PC-9 (cell line): ENCODE data around the gene BORCS5. TPM values are rescaled to one million over a fixed set of nuclear protein-coding genes. Genes with fewer than 3 reads are reported as not detected.

Source experiments
- BruUV-seq: library from RNA; stranded (reverse); fragments of 400-500 nt; replicated peaks from 2 replicates; lab custom pipeline; 2021; lab: Mats Ljungman, UMichigan
- CTCF ChIA-PET: fragments of 300-600 bp; sonication (Branson Sonifier 250); formaldehyde crosslinking; loops from one replicate; lab custom pipeline; 2022; ENCODE audit warnings: antibody characterized with exemption; lab: Charles Lee
- POLR2A ChIA-PET: fragments of 300-600 bp; sonication (Branson Sonifier 250); formaldehyde crosslinking; loops from one replicate; lab custom pipeline; 2022; ENCODE audit warnings: antibody characterized with exemption; ENCODE audit not compliant: unreplicated experiment; lab: Charles Lee
- DNase-seq, 2 experiments: peaks; one replicate each; pipeline versions ENCODE4 v3.0.0 to v3.0.0-alpha.2; 2015 to 2022; ENCODE audit warnings: mixed read lengths in 1 of 2
- H2AFZ ChIP-seq: fragments of 200-600 bp; sonication (generic); 2 replicates; pipeline ENCODE4 v1.8.1; 2017; ENCODE audit warnings: antibody characterized with exemption
- H3F3A ChIP-seq: fragments of 200-600 bp; sonication (generic); 2 replicates; pipeline ENCODE4 v1.8.1; 2017; ENCODE audit warnings: antibody characterized with exemption, mild to moderate bottlenecking, low read depth; ENCODE audit not compliant: insufficient read depth
- H3K27ac ChIP-seq: fragments of 200-600 bp; sonication (generic); 2 replicates; pipeline ENCODE4 v1.6.1; 2016; ENCODE audit warnings: mixed run types
- H3K27me3 ChIP-seq: fragments of 200-600 bp; sonication (generic); 2 replicates; pipeline ENCODE4 v1.6.1; 2016; ENCODE audit warnings: low read depth, mixed run types; ENCODE audit not compliant: insufficient read depth
- H3K36me3 ChIP-seq: fragments of 200-600 bp; sonication (generic); 2 replicates; pipeline ENCODE4 v1.6.1; 2016; ENCODE audit warnings: low read depth, mixed run types
- H3K4me1 ChIP-seq: fragments of 200-600 bp; sonication (generic); replicated peaks from 2 replicates; pipeline ENCODE4 v1.6.1; 2016; ENCODE audit warnings: mixed run types; ENCODE audit not compliant: insufficient read depth
- H3K4me2 ChIP-seq: fragments of 200-600 bp; sonication (generic); 2 replicates; pipeline ENCODE4 v1.6.1; 2017; ENCODE audit warnings: mixed run types
- H3K4me3 ChIP-seq: fragments of 200-600 bp; sonication (generic); 2 replicates; pipeline ENCODE4 v1.6.1; 2016; ENCODE audit warnings: mixed run types
- H3K79me2 ChIP-seq: fragments of 200-600 bp; sonication (generic); 2 replicates; pipeline ENCODE4 v1.6.1; 2017; ENCODE audit warnings: low read depth, mixed run types
- H3K9me2 ChIP-seq: fragments of 200-600 bp; sonication (generic); 2 replicates; pipeline ENCODE4 v1.8.1; 2017; ENCODE audit warnings: mild to moderate bottlenecking; ENCODE audit not compliant: insufficient read depth
- H3K9me3 ChIP-seq: fragments of 200-600 bp; sonication (generic); 2 replicates; pipeline ENCODE4 v1.8.1; 2016; ENCODE audit warnings: low read depth; ENCODE audit not compliant: insufficient read depth
- H4K20me1 ChIP-seq: fragments of 200-600 bp; sonication (generic); 2 replicates; pipeline ENCODE4 v1.8.1; 2017; ENCODE audit not compliant: insufficient read depth
- EZH2 ChIP-seq: fragments of 200-600 bp; sonication (generic); IDR thresholded peaks from 2 replicates; pipeline ENCODE4 v1.8.0; 2017; ENCODE audit warnings: antibody characterized with exemption, low read depth
- intact Hi-C: fragments of 100-400 bp; cut with micrococcal nuclease; formaldehyde crosslinking; loops from one replicate; pipeline ENCODE4 v1.10.0; 2022; ENCODE audit not compliant: unreplicated experiment
- total RNA-seq: library from RNA; stranded (reverse); gene quantifications from 2 replicates; pipeline ENCODE4 v1.2.3, GENCODE V29; 2021
- TF ChIP-seq, protein P1 (sequence below): fragments of 200-600 bp; sonication (generic); conservative IDR thresholded peaks from 2 replicates; pipeline ENCODE4 v1.6.1; 2017; ENCODE audit warnings: mixed run types, antibody characterized with exemption, mild to moderate bottlenecking, moderate library complexity

Gene BORCS5
- total RNA-seq, 1 experiment from 2014 or later = 19.7 TPM

DNA sequence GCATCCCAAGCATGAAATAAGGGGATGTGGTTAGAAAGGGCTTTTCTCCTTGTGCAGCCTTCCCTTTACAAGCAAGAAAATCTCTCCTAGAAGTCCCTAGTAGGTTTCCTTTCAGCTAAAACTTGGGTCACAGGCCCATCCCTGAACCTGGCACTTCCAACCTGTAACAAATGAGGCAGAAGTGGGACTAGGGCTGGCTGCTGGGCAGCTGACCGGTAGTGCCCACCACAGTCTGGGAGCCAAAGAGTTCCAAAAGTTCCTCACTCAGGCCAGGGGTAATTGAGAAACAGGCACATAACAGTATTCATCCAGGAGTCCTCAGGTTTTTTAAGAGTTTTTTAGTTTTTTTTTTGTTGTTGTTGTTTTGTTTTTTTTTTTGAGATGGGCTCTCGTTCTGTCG is 30.6 kb upstream of the BORCS5 start:
- Histone ChIP-seq H3K4me2 (no peak overlapping the region), H2AFZ (no peak overlapping the region), H4K20me1 (no peaks in the 10 kb centered on the region), H3K27me3 (no peaks in the 10 kb centered on the region), H3K36me3 (0 out of 2 replicates have a peak, but pooled peaks cover 6% of the 10 kb centered on the region), H3K9me3 (no peaks in the 10 kb centered on the region), H3K79me2 (no peaks in the 10 kb centered on the region), H3K27ac (no peak overlapping the region), H3K4me1 (peaks cover 4% of the 10 kb centered on the region), H3K9me2 (no peaks in the 10 kb centered on the region), H3K4me3 (no peak overlapping the region), H3F3A (peaks cover 11% of the 10 kb centered on the region; the same call in 1 of the 2 replicates)
- no peak for DNase-seq
- ChIA-PET POLR2A (no interaction called here), CTCF (interaction anchor here (0.5 to 0.9 kb wide), 2 partner anchors 12 to 290 kb away, joined by 3 read pairs; no protein-coding TSS in a partner anchor)
- BruUV-seq = no TSS peak
- intact Hi-C loops = no loop called here
- no peak for TF ChIP-seq EZH2
- TF ChIP-seq, protein P1, sequence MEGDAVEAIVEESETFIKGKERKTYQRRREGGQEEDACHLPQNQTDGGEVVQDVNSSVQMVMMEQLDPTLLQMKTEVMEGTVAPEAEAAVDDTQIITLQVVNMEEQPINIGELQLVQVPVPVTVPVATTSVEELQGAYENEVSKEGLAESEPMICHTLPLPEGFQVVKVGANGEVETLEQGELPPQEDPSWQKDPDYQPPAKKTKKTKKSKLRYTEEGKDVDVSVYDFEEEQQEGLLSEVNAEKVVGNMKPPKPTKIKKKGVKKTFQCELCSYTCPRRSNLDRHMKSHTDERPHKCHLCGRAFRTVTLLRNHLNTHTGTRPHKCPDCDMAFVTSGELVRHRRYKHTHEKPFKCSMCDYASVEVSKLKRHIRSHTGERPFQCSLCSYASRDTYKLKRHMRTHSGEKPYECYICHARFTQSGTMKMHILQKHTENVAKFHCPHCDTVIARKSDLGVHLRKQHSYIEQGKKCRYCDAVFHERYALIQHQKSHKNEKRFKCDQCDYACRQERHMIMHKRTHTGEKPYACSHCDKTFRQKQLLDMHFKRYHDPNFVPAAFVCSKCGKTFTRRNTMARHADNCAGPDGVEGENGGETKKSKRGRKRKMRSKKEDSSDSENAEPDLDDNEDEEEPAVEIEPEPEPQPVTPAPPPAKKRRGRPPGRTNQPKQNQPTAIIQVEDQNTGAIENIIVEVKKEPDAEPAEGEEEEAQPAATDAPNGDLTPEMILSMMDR = no peak

DNA sequence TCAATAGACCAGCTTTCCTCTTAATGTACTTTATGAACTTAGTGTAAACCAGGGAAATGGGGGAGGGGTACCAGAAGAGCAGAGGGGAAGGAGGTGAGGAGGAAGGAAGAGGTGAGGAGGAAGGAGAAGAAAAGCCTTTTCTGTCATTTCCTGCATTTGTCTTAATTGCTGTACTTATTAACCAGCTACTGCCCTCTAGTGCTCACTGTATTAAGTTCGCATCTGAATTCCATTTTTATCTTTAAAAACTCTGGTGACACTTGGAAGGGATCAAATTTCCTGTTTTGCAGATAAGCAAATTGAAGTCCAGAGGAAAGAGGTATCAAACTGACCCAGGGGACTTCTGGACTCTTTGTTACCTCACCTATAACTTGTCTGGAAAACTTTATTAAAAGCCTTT is 29.1 kb upstream of the BORCS5 start:
- H3K4me3 ChIP-seq = no peak overlapping the region
- intact Hi-C loops = no loop called here
- no peaks in the 10 kb centered on the region for H3K9me2 ChIP-seq
- BruUV-seq = no TSS peak
- H2AFZ ChIP-seq = no peak overlapping the region
- H3K36me3 ChIP-seq = 0 out of 2 replicates have a peak, but pooled peaks cover 6% of the 10 kb centered on the region
- no peaks in the 10 kb centered on the region for H4K20me1 ChIP-seq
- peaks cover 19% of the 10 kb centered on the region for H3K4me1 ChIP-seq
- H3K79me2 ChIP-seq = no peaks in the 10 kb centered on the region
- ChIA-PET CTCF (interaction anchor here (0.6 to 1.4 kb wide), 11 partner anchors 9 to 369 kb away, joined by 3 to 20 read pairs (median 4); partner anchors contain the start of gene MANSC1), POLR2A (no interaction called here)
- peaks cover 17% of the 10 kb centered on the region; the same call in 1 of the 2 replicates for H3F3A ChIP-seq
- no peak overlapping the region for H3K4me2 ChIP-seq
- no peak overlapping the region for H3K27ac ChIP-seq
- H3K9me3 ChIP-seq = no peaks in the 10 kb centered on the region
- no peak for TF ChIP-seq EZH2
- TF ChIP-seq, protein P1 = peak; percentile 80
- no peaks in the 10 kb centered on the region for H3K27me3 ChIP-seq
- peak in 1 of 2 experiments; percentile 57 for DNase-seq

DNA sequence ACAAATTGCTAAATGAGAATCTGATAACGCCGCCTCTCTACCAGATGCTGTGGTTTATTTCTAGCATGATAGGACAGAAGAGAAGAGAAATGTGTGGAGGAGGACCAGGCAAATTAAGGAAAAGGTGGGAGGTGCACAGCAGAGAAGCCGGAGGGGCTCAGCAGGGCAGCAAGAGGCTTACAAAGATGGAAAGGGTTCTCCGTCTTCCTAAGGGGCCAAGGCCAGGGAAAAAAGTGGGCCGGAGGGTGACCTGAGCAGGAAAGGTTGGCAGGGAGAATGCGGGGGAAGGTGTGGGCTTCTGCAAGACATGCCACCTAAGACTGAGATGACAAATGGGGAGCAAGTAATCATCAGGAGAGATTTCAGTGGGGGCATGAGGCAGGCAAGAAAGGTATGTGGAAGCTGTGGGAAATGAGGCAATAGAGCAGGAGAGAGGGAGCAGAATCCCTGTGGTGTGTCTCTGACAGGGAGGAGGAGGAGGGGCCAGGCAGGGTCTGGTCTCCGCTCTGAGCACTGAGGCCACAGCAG is 25.6 kb upstream of the BORCS5 start:
- ChIA-PET POLR2A (interaction anchor here (0.5 to 0.7 kb wide), 3 partner anchors 19 to 275 kb away, joined by 3 to 8 read pairs (median 6); no protein-coding TSS in a partner anchor), CTCF (no interaction called here)
- Histone ChIP-seq H3K79me2 (peaks cover 5% of the 10 kb centered on the region; the same call in 1 of the 2 replicates), H4K20me1 (no peaks in the 10 kb centered on the region), H3K9me3 (no peaks in the 10 kb centered on the region), H3F3A (peaks cover 17% of the 10 kb centered on the region; the same call in 1 of the 2 replicates), H2AFZ (no peak overlapping the region), H3K4me1 (peaks cover 23% of the 10 kb centered on the region), H3K4me3 (no peak overlapping the region), H3K36me3 (0 out of 2 replicates have a peak, but pooled peaks cover 6% of the 10 kb centered on the region), H3K4me2 (peak overlapping the region; percentile 72), H3K9me2 (no peaks in the 10 kb centered on the region), H3K27me3 (no peaks in the 10 kb centered on the region), H3K27ac (peak overlapping the region; percentile 64)
- intact Hi-C loops = loop anchor here (5.0 to 10.0 kb wide), 6 partner anchors 49 to 827 kb away; no protein-coding TSS in a partner anchor
- peak; percentile 29 to 57 for DNase-seq
- no TSS peak for BruUV-seq
- no peak for TF ChIP-seq EZH2
- TF ChIP-seq, protein P1 = no peak
